Measurements from ENCODE around the gene RMND5B.

DNA sequence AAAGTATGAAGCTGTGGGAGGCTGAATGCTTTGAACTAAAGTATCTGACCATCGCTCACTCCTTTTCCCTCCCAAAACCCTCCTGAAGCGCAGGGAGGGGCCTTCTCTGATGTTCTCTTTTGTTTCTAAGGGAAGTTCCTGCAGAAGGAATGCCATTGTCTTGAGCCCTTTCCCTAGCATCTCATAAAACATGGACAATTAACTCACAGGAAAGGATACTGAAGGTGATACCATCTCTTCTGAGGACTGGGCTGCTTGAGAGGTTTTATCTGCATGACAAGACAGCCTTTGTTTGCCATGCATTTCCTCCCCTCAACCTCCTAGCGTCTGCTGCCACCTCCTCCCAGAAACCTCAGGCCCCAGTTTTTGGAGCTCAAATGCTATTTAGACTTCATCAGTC lies 4.3 kb upstream of the RMND5B start:
- TF ChIP-seq POLR2AphosphoS5 (IDR thresholded peaks at IDR 0.05), result no peak
- TF ChIP-seq POLR2A (IDR thresholded peaks at IDR 0.05), result no peak
- TF ChIP-seq, protein P1, sequence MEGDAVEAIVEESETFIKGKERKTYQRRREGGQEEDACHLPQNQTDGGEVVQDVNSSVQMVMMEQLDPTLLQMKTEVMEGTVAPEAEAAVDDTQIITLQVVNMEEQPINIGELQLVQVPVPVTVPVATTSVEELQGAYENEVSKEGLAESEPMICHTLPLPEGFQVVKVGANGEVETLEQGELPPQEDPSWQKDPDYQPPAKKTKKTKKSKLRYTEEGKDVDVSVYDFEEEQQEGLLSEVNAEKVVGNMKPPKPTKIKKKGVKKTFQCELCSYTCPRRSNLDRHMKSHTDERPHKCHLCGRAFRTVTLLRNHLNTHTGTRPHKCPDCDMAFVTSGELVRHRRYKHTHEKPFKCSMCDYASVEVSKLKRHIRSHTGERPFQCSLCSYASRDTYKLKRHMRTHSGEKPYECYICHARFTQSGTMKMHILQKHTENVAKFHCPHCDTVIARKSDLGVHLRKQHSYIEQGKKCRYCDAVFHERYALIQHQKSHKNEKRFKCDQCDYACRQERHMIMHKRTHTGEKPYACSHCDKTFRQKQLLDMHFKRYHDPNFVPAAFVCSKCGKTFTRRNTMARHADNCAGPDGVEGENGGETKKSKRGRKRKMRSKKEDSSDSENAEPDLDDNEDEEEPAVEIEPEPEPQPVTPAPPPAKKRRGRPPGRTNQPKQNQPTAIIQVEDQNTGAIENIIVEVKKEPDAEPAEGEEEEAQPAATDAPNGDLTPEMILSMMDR (IDR thresholded peaks at IDR 0.05), result no peak
- no peak for TF ChIP-seq EP300 (IDR thresholded peaks at IDR 0.05)

Data from sigmoid colon (tissue), 4 donors.